ENCODE results near the gene CDS1.
"Not testable (repeated sequence)": the region's sequence is repeated elsewhere in the genome, so short reads cannot be mapped to it uniquely, and the experiment has no call there.

The CDS1 gene

GRCh38 chr4:84614891-84615290 is 32.0 kb downstream of the CDS1 start:
- no peak for DNase-seq

GRCh38 chr4:84615355-84615754 is 32.4 kb downstream of the CDS1 start:
- DNase-seq: no peak

GRCh38 chr4:84622959-84623358 is 40.0 kb downstream of the CDS1 start:
- DNase-seq: no peak

GRCh38 chr4:84623661-84624060 is 40.7 kb downstream of the CDS1 start:
- no peak for DNase-seq

GRCh38 chr4:84626673-84627072 is 43.7 kb downstream of the CDS1 start:
- no peak for DNase-seq

GRCh38 chr4:84631573-84631972 is 48.6 kb downstream of the CDS1 start:
- no peak for DNase-seq

GRCh38 chr4:84632092-84632491 is 49.2 kb downstream of the CDS1 start:
- DNase-seq: no peak

- no peak for DNase-seq
Observed at GRCh38 chr4:84634961-84635360, 52.0 kb downstream of the CDS1 start.

GRCh38 chr4:84638092-84638491 is 55.2 kb downstream of the CDS1 start:
- DNase-seq: no peak

- no peak for DNase-seq
Observed at GRCh38 chr4:84639145-84639544, 56.2 kb downstream of the CDS1 start.

GRCh38 chr4:84644087-84644486 is 61.2 kb downstream of the CDS1 start:
- no peak for DNase-seq

- no peak for DNase-seq
Observed at GRCh38 chr4:84647312-84647884, 64.5 kb downstream of the CDS1 start.

- DNase-seq: no peak
Observed at GRCh38 chr4:84648178-84648577, 65.3 kb downstream of the CDS1 start.

GRCh38 chr4:84648863-84649647 is 66.1 kb downstream of the CDS1 start:
- DNase-seq: no peak

GRCh38 chr4:84651499-84651898 is 68.6 kb downstream of the CDS1 start:
- DNase-seq: no peak

GRCh38 chr4:84652478-84652877 is 69.6 kb downstream of the CDS1 start:
- no peak for DNase-seq

GRCh38 chr4:84660606-84661005 is 77.7 kb downstream of the CDS1 start:
- no peak for DNase-seq

- DNase-seq: no peak
Observed at GRCh38 chr4:84661191-84661939, 78.4 kb downstream of the CDS1 start.

GRCh38 chr4:84664767-84665166 is 81.8 kb downstream of the CDS1 start:
- not testable (repeated sequence) for DNase-seq

- no peak for DNase-seq
Observed at GRCh38 chr4:84666439-84666838, 83.5 kb downstream of the CDS1 start.

- DNase-seq: no peak
Observed at GRCh38 chr4:84669201-84669600, 86.3 kb downstream of the CDS1 start.

- no peak for DNase-seq
Observed at GRCh38 chr4:84672177-84672576, 89.2 kb downstream of the CDS1 start.

- DNase-seq: no peak
Observed at GRCh38 chr4:84673475-84674240, 90.7 kb downstream of the CDS1 start.
